IPS-18c (cell line): ENCODE measurements around the gene NRIP3.

Experiments
- H3K4me3 ChIP-seq: 2 replicates; pipeline ENCODE4 v1.7.0; 2013; ENCODE audit warnings: low read depth, mild to moderate bottlenecking, low read length, moderate library complexity; ENCODE audit not compliant: insufficient read depth
- H3K9me3 ChIP-seq: one replicate; pipeline ENCODE4 v1.6.1; 2013; ENCODE audit warnings: mild to moderate bottlenecking, low read length, moderate library complexity; ENCODE audit not compliant: control insufficient read depth, insufficient read depth

NRIP3 gene

DNA sequence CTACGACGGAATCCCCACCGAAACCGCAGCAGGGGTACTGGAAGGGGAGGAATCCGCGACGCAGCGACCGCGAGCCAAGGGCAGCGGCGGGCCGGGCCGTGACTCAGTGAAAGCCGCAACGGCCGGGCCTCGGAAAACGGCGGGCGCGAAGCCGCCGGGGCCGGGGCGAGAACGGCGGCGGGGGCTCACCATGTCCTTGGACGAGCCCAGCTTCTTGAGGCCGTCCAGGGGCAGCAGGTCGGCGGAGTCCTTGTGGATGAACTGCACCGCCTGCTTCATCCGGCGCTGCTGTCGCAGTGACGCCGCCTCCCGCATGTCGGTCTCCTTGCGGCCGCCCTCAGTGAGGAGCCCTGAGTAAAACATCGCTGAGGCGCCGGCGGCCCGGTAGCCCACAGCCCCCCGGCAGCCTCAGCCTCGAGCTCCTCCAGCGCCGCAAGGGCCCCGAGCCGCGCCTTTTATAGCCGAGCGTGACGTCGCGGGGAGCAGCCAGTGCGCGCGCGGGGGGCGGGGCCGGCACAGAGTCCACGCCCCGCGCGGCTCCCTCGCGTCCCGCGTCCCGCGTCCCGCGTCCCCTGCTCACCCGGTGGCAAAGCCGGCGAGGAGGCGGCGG, at the start of gene NRIP3:
NRIP3 (minus strand) TSS at position 429 of the 610 bp plus-strand sequence; CDS start at position 363, 66 bp downstream.
- H3K9me3 ChIP-seq = no peaks in the 10 kb centered on the region
- H3K4me3 ChIP-seq = peak within 1 kb of the TSS; percentile 72

DNA sequence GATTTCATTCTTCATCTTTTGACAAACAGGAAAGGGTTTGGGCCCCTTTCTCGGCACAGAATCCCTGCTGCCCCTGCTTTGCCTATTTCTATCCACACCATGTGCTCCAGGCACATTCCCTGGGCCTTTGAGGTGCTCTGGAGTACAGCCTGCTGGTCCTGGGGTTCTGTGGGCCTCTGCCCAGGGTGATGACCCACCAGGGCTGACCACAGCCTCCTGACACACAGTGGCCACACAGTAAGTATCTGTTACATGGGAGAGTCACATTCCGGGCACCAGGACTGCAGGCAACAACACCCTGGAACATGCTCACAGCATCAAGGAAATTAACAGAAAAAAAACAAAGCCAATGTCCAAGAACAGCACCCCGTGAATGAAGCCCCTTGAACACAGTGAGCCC, 48.5 kb upstream of the NRIP3 start:
- no peak overlapping the region for H3K4me3 ChIP-seq
- H3K9me3 ChIP-seq = no peaks in the 10 kb centered on the region

GRCh38 chr11:9049959-9050358, 46.2 kb upstream of the NRIP3 start:
- H3K9me3 ChIP-seq = no peaks in the 10 kb centered on the region
- no peak overlapping the region for H3K4me3 ChIP-seq

GRCh38 chr11:9047964-9048523, 44.2 kb upstream of the NRIP3 start:
- Histone ChIP-seq H3K4me3 (no peak overlapping the region), H3K9me3 (no peaks in the 10 kb centered on the region)

GRCh38 chr11:9046481-9046880, 42.7 kb upstream of the NRIP3 start:
- Histone ChIP-seq H3K9me3 (no peaks in the 10 kb centered on the region), H3K4me3 (no peak overlapping the region)

GRCh38 chr11:9042488-9042887, 38.7 kb upstream of the NRIP3 start:
- Histone ChIP-seq H3K9me3 (peaks cover 2% of the 10 kb centered on the region), H3K4me3 (no peak overlapping the region)

GRCh38 chr11:9041747-9042146, 37.9 kb upstream of the NRIP3 start:
- Histone ChIP-seq H3K4me3 (no peak overlapping the region), H3K9me3 (peaks cover 2% of the 10 kb centered on the region)

DNA sequence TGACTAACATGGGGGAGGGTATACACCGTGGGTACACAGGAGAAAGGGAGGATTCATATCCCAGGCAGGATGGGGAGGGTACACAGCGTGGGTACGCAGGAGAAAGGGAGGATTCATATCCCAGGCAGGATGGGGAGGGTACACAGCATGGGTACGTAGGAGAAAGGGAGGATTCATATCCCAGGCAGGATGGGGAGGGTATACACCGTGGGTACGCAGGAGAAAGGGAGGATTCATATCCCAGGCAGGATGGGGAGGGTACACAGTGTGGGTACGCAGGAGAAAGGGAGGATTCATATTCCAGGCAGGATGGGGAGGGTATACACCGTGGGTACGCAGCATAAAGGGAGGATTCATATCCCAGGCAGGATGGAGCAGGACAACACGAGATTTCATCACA, 36.6 kb upstream of the NRIP3 start:
- H3K9me3 ChIP-seq = peaks cover 2% of the 10 kb centered on the region
- no peak overlapping the region for H3K4me3 ChIP-seq

DNA sequence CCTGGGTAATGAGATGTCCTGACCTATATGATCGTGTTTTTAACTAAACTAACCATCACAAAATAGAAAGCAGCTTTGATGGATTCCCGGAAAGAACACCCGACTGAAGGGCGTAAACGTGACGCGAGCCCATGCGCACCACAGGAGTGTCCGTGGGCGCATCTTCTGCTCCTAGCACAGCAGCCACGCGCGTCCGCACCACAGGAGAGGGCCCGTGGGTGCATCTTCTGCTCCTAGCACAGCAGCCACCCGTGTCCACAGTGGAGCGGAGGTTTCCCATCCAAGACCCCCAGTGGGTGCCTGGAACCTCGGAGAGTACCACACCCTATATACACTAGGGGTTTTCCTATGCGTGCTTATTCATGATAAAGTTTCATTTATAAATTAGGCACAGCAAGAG, 36.1 kb upstream of the NRIP3 start:
- Histone ChIP-seq H3K9me3 (peaks cover 2% of the 10 kb centered on the region), H3K4me3 (no peak overlapping the region)

DNA sequence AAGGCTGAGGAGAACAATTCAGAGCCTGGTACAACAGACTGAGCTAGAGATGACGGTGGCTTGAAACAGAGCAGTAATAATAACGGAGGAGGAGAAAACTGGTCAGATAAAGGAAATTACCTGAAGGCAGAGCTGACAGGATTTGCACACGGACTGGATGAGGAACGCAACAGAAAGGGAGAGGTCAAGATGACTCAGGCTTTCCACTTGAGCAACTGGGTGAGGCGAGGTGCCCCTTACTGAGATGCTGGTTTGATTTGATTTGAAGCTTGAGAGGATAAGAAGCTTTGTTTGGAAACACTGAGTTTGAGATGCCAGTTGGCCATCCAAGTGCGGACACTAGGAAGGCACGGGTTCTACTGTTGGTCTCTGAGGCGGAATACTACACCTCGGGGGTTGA, 35.4 kb upstream of the NRIP3 start:
- peaks cover 2% of the 10 kb centered on the region for H3K9me3 ChIP-seq
- no peak overlapping the region for H3K4me3 ChIP-seq

GRCh38 chr11:9038541-9038940, 34.7 kb upstream of the NRIP3 start:
- peaks cover 2% of the 10 kb centered on the region for H3K9me3 ChIP-seq
- H3K4me3 ChIP-seq = no peak overlapping the region

DNA sequence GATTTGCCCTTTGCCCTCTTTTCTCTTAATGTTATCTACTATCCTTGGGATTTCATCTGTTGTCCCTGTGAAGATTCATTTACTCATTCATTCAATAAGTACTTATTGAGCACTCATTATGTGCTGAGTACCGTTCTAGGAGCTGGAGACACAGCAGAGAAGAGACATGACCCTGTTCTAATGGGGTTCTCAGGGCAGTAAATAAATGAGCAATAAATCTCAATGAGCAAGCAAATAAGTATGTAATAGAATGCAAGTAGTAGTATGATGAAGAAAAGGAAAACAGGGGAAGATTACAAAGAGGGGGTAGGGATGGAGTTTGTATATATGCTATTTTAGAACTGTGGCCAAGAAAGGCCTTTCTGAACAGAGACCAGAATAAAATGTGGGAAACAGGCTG, 34.2 kb upstream of the NRIP3 start:
- Histone ChIP-seq H3K9me3 (peaks cover 2% of the 10 kb centered on the region), H3K4me3 (no peak overlapping the region)

- Histone ChIP-seq H3K4me3 (no peak overlapping the region), H3K9me3 (peaks cover 2% of the 10 kb centered on the region)
Measured at GRCh38 chr11:9037046-9037780, 33.4 kb upstream of the NRIP3 start.

DNA sequence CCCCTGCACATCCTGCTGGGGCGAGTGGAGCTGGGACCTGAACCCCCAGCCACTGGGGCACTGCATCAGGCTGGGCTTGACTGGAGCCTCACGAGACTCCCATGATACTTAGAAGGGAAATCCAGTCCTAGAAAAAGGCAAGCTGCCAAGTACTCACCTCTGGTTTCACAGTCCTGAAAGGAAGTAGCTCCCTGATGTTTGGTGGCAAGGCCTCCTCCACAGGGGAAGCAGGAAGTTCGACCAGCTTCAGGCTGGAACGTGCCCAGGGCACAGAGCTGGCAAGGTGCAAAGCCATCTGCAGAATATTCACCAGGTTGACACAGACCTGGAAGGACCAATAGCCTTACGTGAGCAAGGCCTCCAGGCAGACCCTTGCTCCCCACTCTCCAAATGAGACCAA, 26.8 kb upstream of the NRIP3 start:
- Histone ChIP-seq H3K4me3 (no peak overlapping the region), H3K9me3 (no peaks in the 10 kb centered on the region)

GRCh38 chr11:9029422-9029821, 25.6 kb upstream of the NRIP3 start:
- H3K4me3 ChIP-seq = no peak overlapping the region
- no peaks in the 10 kb centered on the region for H3K9me3 ChIP-seq

GRCh38 chr11:9028581-9028980, 24.8 kb upstream of the NRIP3 start:
- Histone ChIP-seq H3K4me3 (no peak overlapping the region), H3K9me3 (no peaks in the 10 kb centered on the region)

DNA sequence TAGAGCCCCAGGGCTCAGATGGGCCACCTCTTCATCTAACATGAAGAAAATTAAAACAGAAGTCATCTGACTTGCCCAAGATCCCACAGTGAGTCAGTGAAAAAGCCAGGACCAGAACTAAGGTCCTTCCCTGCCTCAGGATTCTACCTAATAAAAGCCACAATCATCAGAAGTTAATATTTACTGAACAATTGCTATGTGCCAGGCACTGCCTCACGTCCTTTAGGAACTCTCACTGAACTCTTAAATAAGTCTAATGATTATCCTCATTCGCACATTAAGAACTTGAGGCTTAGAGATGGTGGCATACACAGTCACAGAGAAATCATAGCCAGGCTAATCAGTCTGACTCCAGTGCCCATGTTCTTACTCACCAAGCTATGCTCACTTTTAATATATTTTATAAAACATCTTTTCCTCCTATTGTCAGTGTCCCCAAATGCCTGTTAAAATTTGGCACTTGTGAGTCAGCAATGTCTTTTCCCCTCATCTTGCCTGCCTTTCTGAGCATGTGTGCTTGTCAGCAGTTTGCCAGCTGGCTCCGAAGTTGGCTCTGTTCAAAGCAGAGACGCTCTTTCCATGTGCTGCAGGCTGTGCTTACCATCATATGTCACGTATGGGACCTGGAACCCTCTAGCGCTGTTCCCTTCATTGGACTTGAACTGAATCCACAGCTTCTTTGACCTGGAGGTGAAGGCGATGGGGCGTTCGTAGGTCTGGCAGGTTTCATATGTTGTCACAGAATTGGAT, 21.5 kb upstream of the NRIP3 start:
- Histone ChIP-seq H3K4me3 (no peak overlapping the region), H3K9me3 (no peaks in the 10 kb centered on the region)
